Muscle layer of duodenum (tissue), 2 donors: ENCODE results near the gene TRAPPC14.
"Not testable (repeated sequence)": the region's sequence is repeated elsewhere in the genome, so short reads cannot be mapped to it uniquely, and the experiment has no call there.

Source experiments
- H3K27ac ChIP-seq: one replicate; pipeline ENCODE4 v1.7.0; 2013; ENCODE audit warnings: mild to moderate bottlenecking, low read length
- H3K27me3 ChIP-seq: one replicate; pipeline ENCODE4 v1.7.0; 2013; ENCODE audit warnings: low read depth, mild to moderate bottlenecking, control low read depth, low read length
- H3K36me3 ChIP-seq, 2 donors: one replicate each; pipeline ENCODE4 v1.7.0; 2013; ENCODE audit warnings: low read length in 2 of 2, control low read depth in 1 of 2, mild to moderate bottlenecking in 1 of 2; ENCODE audit not compliant: insufficient read depth in 2 of 2, control insufficient read depth in 1 of 2
- H3K4me1 ChIP-seq, 2 donors: one replicate each; pipeline ENCODE4 v1.7.0; 2013; ENCODE audit warnings: low read length in 2 of 2, mild to moderate bottlenecking in 2 of 2, control low read depth in 1 of 2, moderate library complexity in 1 of 2; ENCODE audit not compliant: insufficient read depth in 2 of 2, control insufficient read depth in 1 of 2
- H3K4me3 ChIP-seq, 2 donors: one replicate each; pipeline ENCODE4 v1.7.0; 2013; ENCODE audit warnings: low read length in 2 of 2, low read depth in 1 of 2, mild to moderate bottlenecking in 1 of 2
- H3K9me3 ChIP-seq, 2 donors: one replicate each; pipeline ENCODE4 v1.7.0; 2013; ENCODE audit warnings: low read length in 2 of 2, control low read depth in 1 of 2, mild to moderate bottlenecking in 1 of 2; ENCODE audit not compliant: control insufficient read depth in 1 of 2
- donor health status: healthy.

TRAPPC14 gene

GRCh38 chr7:100158229-100159098 is at the start of gene TRAPPC14:
TSS of gene TRAPPC14 (minus strand) at chr7:100158723. CDS start at chr7:100158499, 224 bp downstream.
- Histone ChIP-seq H3K4me1 (peaks cover 16 to 27% of the 10 kb centered on the region in 2 donors), H3K27me3 (no peaks in the 10 kb centered on the region), H3K27ac (peak within 1 kb of the TSS; percentile 63), H3K4me3 (peak within 1 kb of the TSS; percentile 26 to 92), H3K9me3 (no peaks in the 10 kb centered on the region), H3K36me3 (peaks cover 19 to 34% of the 10 kb centered on the region in 2 donors)

- H3K27me3 ChIP-seq, result no peaks in the 10 kb centered on the region
- no peaks in the 10 kb centered on the region for H3K9me3 ChIP-seq
- no peak overlapping the region for H3K27ac ChIP-seq
- no peaks in the 10 kb centered on the region for H3K4me1 ChIP-seq
- H3K4me3 ChIP-seq, result no peak overlapping the region
- H3K36me3 ChIP-seq, result no peaks in the 10 kb centered on the region
Measured at GRCh38 chr7:100204454-100204853, 45.9 kb upstream of the TRAPPC14 start.

GRCh38 chr7:100200693-100201092 is 42.2 kb upstream of the TRAPPC14 start:
- Histone ChIP-seq H3K4me3 (no peak overlapping the region), H3K27ac (no peak overlapping the region), H3K36me3 (no peaks in the 10 kb centered on the region), H3K4me1 (no peaks in the 10 kb centered on the region), H3K9me3 (no peaks in the 10 kb centered on the region), H3K27me3 (no peaks in the 10 kb centered on the region)

GRCh38 chr7:100198266-100198665 is 39.7 kb upstream of the TRAPPC14 start:
- Histone ChIP-seq H3K27ac (no peak overlapping the region), H3K4me1 (no peaks in the 10 kb centered on the region), H3K27me3 (no peaks in the 10 kb centered on the region), H3K9me3 (no peaks in the 10 kb centered on the region), H3K36me3 (no peaks in the 10 kb centered on the region), H3K4me3 (no peak overlapping the region)

- H3K27me3 ChIP-seq, H3K36me3 ChIP-seq, H3K4me3 ChIP-seq, H3K27ac ChIP-seq, H3K4me1 ChIP-seq, H3K9me3 ChIP-seq: not testable (repeated sequence)
Measured at GRCh38 chr7:100195901-100196322, 37.4 kb upstream of the TRAPPC14 start.

GRCh38 chr7:100195222-100195621 is 36.7 kb upstream of the TRAPPC14 start:
- H3K27ac ChIP-seq, result no peak overlapping the region
- no peaks in the 10 kb centered on the region for H3K9me3 ChIP-seq

GRCh38 chr7:100192969-100193368 is 34.4 kb upstream of the TRAPPC14 start:
- Histone ChIP-seq H3K9me3 (no peaks in the 10 kb centered on the region), H3K4me3 (no peak overlapping the region), H3K36me3 (no peaks in the 10 kb centered on the region), H3K4me1 (no peaks in the 10 kb centered on the region), H3K27me3 (no peaks in the 10 kb centered on the region), H3K27ac (no peak overlapping the region)

More at GRCh38 chr7:100195222-100195621, 36.7 kb upstream of the TRAPPC14 start:
- Histone ChIP-seq H3K4me3 (no peak overlapping the region), H3K27me3 (no peaks in the 10 kb centered on the region), H3K36me3 (no peaks in the 10 kb centered on the region), H3K4me1 (no peaks in the 10 kb centered on the region)

- not testable (repeated sequence) for H3K27ac ChIP-seq, H3K4me1 ChIP-seq, H3K4me3 ChIP-seq, H3K36me3 ChIP-seq, H3K27me3 ChIP-seq, H3K9me3 ChIP-seq
Measured at GRCh38 chr7:100192281-100192862, 33.8 kb upstream of the TRAPPC14 start.

GRCh38 chr7:100191775-100192174 is 33.3 kb upstream of the TRAPPC14 start:
- H3K27ac ChIP-seq, result no peak overlapping the region
- H3K9me3 ChIP-seq, result no peaks in the 10 kb centered on the region
- H3K4me3 ChIP-seq, result no peak overlapping the region
- H3K27me3 ChIP-seq, result no peaks in the 10 kb centered on the region
- no peaks in the 10 kb centered on the region for H3K36me3 ChIP-seq
- no peaks in the 10 kb centered on the region for H3K4me1 ChIP-seq

GRCh38 chr7:100190048-100190711 is 31.7 kb upstream of the TRAPPC14 start:
- no peaks in the 10 kb centered on the region for H3K9me3 ChIP-seq
- H3K27ac ChIP-seq, result no peak overlapping the region
- H3K4me1 ChIP-seq, result no peaks in the 10 kb centered on the region
- H3K36me3 ChIP-seq, result no peaks in the 10 kb centered on the region
- H3K4me3 ChIP-seq, result no peak overlapping the region
- H3K27me3 ChIP-seq, result no peaks in the 10 kb centered on the region

- no peak overlapping the region for H3K4me3 ChIP-seq
- H3K36me3 ChIP-seq, result no peaks in the 10 kb centered on the region
- no peaks in the 10 kb centered on the region for H3K9me3 ChIP-seq
- no peaks in the 10 kb centered on the region for H3K4me1 ChIP-seq
- H3K27me3 ChIP-seq, result no peaks in the 10 kb centered on the region
- no peak overlapping the region for H3K27ac ChIP-seq
Measured at GRCh38 chr7:100189061-100189460, 30.5 kb upstream of the TRAPPC14 start.
